ENCODE data around the gene GLS. TPM values are rescaled to one million over a fixed set of nuclear protein-coding genes. Genes with fewer than 3 reads are reported as not detected.

Gene GLS
- total RNA-seq, 2 donors from 2014 or later = 415 to 476 TPM

DNA sequence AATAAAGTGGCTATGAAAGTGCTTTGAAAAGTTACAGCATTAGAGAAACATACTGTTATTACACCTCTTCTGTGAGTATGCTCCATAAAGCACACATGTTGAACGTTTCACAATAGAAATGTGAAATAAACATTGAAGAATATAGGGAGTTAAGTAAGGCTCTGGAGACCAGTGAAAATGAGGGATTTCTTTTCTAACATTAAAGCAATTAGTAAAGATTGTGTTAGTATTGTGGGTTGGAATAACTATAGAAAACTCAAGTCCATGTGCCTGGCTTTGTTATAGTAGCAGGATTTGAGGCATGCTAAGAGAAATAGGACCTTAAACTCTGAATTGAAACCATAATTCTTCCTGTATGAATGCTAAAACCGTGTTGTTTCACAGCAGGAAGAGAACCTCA is 63.1 kb downstream of the GLS start:
- peaks cover 36 to 51% of the 10 kb centered on the region in 2 donors for H3K4me1 ChIP-seq (ENCODE audit: control insufficient read depth in 1 of 2, low read depth in 2 of 2)
- DNase-seq (ENCODE audit: low spot score) = no peak
- TF ChIP-seq, protein P1, sequence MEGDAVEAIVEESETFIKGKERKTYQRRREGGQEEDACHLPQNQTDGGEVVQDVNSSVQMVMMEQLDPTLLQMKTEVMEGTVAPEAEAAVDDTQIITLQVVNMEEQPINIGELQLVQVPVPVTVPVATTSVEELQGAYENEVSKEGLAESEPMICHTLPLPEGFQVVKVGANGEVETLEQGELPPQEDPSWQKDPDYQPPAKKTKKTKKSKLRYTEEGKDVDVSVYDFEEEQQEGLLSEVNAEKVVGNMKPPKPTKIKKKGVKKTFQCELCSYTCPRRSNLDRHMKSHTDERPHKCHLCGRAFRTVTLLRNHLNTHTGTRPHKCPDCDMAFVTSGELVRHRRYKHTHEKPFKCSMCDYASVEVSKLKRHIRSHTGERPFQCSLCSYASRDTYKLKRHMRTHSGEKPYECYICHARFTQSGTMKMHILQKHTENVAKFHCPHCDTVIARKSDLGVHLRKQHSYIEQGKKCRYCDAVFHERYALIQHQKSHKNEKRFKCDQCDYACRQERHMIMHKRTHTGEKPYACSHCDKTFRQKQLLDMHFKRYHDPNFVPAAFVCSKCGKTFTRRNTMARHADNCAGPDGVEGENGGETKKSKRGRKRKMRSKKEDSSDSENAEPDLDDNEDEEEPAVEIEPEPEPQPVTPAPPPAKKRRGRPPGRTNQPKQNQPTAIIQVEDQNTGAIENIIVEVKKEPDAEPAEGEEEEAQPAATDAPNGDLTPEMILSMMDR (IDR thresholded peaks at IDR 0.05) = no peak
- ATAC-seq (ENCODE audit: insufficient number of reproducible peaks, low FRiP score, low read depth) = no peak
- no peak overlapping the region for H3K27ac ChIP-seq
- no peaks in the 10 kb centered on the region for H3K36me3 ChIP-seq
- no peak overlapping the region for H3K4me3 ChIP-seq
- H3K27me3 ChIP-seq (replicated peaks; ENCODE audit: insufficient read depth) = no peaks in the 10 kb centered on the region
- H3K9me3 ChIP-seq = no peaks in the 10 kb centered on the region

DNA sequence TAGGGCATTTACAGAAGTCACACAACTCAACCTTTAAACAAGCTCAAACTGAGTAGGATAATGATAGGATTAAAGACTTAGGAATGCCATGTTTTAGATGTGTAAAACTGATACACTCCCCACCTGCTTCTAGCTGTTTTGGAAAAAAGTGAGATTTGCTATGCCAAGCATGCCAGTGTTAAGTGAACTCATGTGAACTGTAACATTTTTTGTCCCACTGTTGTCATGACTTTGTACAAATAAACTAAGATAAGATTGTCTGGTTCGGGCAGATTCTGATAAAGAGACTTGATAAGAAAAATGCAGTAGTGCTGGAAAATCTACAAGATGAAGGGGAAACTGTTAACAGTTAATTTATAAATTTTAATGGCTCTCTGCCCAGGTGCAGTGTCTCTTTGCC is 66.5 kb downstream of the GLS start:
- Histone ChIP-seq H3K9me3 (no peaks in the 10 kb centered on the region), H3K4me3 (no peak overlapping the region), H3K4me1 (ENCODE audit: control insufficient read depth in 1 of 2, low read depth in 2 of 2) (peaks cover 27 to 35% of the 10 kb centered on the region in 2 donors), H3K27ac (peak overlapping the region; percentile 19 to 67), H3K36me3 (no peaks in the 10 kb centered on the region), H3K27me3 (replicated peaks; ENCODE audit: insufficient read depth) (no peaks in the 10 kb centered on the region)
- TF ChIP-seq, protein P1 (IDR thresholded peaks at IDR 0.05) = no peak
- DNase-seq (ENCODE audit: low spot score) (no peak), ATAC-seq (ENCODE audit: insufficient number of reproducible peaks, low FRiP score, low read depth) (no peak)

DNA sequence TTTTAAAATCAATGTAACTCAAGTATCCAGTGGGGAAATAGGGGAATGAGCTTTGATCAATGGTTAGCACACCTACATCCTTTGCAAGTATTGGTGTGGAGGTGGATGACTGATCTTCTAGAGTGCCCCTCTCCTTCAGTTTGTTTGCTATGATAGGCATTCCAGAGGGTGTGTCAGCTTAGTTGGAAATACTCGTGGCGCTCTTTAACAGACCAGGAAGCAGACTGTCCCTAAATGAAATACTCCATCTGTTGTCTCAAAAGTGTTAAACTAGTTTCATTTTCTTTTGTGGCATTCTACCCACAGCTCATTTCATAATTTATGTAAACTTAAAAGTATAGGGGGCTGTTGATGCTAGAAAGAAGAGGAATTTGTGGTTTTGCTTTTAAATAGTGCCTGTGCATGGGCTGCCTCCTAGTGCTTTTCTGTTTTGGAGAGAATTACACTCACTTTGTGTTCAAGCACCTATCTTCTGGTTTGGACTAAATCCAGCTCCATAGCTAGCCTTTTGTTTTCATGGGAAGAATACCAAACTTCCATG is 67.2 kb downstream of the GLS start:
- Histone ChIP-seq H3K27ac (peak overlapping the region; percentile 19 to 67), H3K27me3 (replicated peaks; ENCODE audit: insufficient read depth) (no peaks in the 10 kb centered on the region), H3K4me1 (ENCODE audit: control insufficient read depth in 1 of 2, low read depth in 2 of 2) (peaks cover 27 to 36% of the 10 kb centered on the region in 2 donors), H3K4me3 (peak overlapping the region; percentile 14), H3K36me3 (no peaks in the 10 kb centered on the region), H3K9me3 (no peaks in the 10 kb centered on the region)
- TF ChIP-seq, protein P1 (IDR thresholded peaks at IDR 0.05) = no peak
- DNase-seq (ENCODE audit: low spot score) = no peak
- ATAC-seq (ENCODE audit: insufficient number of reproducible peaks, low FRiP score, low read depth) = no peak

DNA sequence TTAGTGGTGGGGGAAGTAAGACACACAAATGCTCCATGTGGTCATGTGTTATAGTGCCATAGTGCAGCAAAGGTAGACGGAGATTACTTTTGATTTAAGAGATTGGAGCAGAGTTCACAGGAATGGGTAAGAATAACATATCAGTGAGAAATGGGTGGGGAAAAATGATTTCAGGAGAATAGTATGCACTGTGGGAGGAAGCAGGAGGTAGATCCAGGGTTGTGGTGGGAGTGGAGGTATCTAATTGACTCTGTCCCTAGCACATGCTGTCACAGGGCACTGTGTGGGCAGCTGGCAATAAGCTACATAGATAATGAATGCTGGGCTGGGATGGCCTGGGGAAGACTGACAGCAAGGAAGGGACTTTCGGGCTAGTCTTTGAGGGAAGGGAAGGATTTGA is 68.0 kb downstream of the GLS start:
- DNase-seq (ENCODE audit: low spot score) (no peak), ATAC-seq (ENCODE audit: insufficient number of reproducible peaks, low FRiP score, low read depth) (no peak)
- Histone ChIP-seq H3K36me3 (no peaks in the 10 kb centered on the region), H3K27ac (peak overlapping the region; percentile 19 to 67), H3K4me3 (no peak overlapping the region), H3K9me3 (no peaks in the 10 kb centered on the region), H3K27me3 (replicated peaks; ENCODE audit: insufficient read depth) (no peaks in the 10 kb centered on the region), H3K4me1 (ENCODE audit: control insufficient read depth in 1 of 2, low read depth in 2 of 2) (peaks cover 27 to 43% of the 10 kb centered on the region in 2 donors)
- TF ChIP-seq, protein P1 (IDR thresholded peaks at IDR 0.05) = no peak

DNA sequence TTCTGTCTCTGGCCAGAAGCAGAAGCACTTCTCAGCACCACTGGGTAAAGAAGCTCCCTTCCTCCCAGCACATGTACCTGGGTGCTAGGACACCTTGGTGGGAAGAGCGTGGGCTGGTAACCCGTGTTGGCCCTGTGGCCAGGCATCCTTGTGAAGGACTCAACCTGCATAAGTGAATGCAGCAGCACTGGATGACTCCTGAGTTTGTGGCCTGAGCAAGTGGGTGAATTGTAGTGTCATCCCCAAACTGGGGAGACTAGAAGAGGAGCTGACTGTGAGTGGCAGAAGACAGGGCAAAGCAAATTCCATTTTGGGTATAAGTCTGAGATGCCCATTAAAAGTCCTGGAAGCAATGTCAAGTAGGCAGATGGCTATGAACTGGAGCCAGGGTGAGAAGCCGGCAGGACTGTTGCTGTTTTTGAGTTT is 70.0 kb downstream of the GLS start:
- Histone ChIP-seq H3K4me3 (no peak overlapping the region), H3K9me3 (no peaks in the 10 kb centered on the region), H3K4me1 (ENCODE audit: control insufficient read depth in 1 of 2, low read depth in 2 of 2) (peaks cover 27 to 43% of the 10 kb centered on the region in 2 donors), H3K27ac (peak overlapping the region in 1 of 2 donors; percentile 20), H3K27me3 (replicated peaks; ENCODE audit: insufficient read depth) (no peaks in the 10 kb centered on the region), H3K36me3 (no peaks in the 10 kb centered on the region)
- ATAC-seq (ENCODE audit: insufficient number of reproducible peaks, low FRiP score, low read depth) = no peak
- DNase-seq (ENCODE audit: low spot score) = no peak
- TF ChIP-seq, protein P1 (IDR thresholded peaks at IDR 0.05) = no peak

Data from thoracic aorta (tissue), 2 donors.